PC-3 (cell line): ENCODE measurements around the gene WIPF3. TPM values are rescaled to one million over a fixed set of nuclear protein-coding genes. Genes with fewer than 3 reads are reported as not detected.

Experiments used
- ATAC-seq: fragments of 200-7000 bp; cut with Tn5 transposase; 2 replicates; pipeline ENCODE4 v1.9.1; 2020; ENCODE audit warnings: mild to moderate bottlenecking, moderate library complexity
- BruUV-seq: library from RNA; stranded (reverse); fragments of 400-500 nt; replicated peaks from 2 replicates; lab custom pipeline; 2021; lab: Mats Ljungman, UMichigan
- CTCF ChIA-PET: fragments of 300-600 bp; sonication (Branson Sonifier 250); formaldehyde crosslinking; loops from one replicate; lab custom pipeline; 2022; ENCODE audit warnings: antibody characterized with exemption; lab: Charles Lee
- POLR2A ChIA-PET: fragments of 300-600 bp; sonication (Branson Sonifier 250); formaldehyde crosslinking; loops from one replicate; lab custom pipeline; 2022; ENCODE audit warnings: antibody characterized with exemption; ENCODE audit not compliant: unreplicated experiment; lab: Charles Lee
- DNase-seq: peaks from one replicate; pipeline ENCODE4 v3.0.0-alpha.2; 2015
- H2AFZ ChIP-seq: fragments of 300-600 bp; sonication (generic); 2 replicates; pipeline ENCODE4 v1.6.0; 2016; ENCODE audit warnings: antibody characterized with exemption, low read length
- H3F3A ChIP-seq: fragments of 300-600 bp; sonication (generic); one replicate; pipeline ENCODE4 v1.6.0; 2017; ENCODE audit warnings: antibody characterized with exemption, low read length, control low read depth, mild to moderate bottlenecking; ENCODE audit not compliant: unreplicated experiment
- H3K27ac ChIP-seq: fragments of 300-600 bp; sonication (generic); 2 replicates; pipeline ENCODE4 v1.5.1; 2016; ENCODE audit warnings: mild to moderate bottlenecking, low read length
- H3K27me3 ChIP-seq: fragments of 300-600 bp; sonication (generic); 2 replicates; pipeline ENCODE4 v1.6.1; 2016; ENCODE audit warnings: low read length, mixed read lengths
- H3K36me3 ChIP-seq: fragments of 300-600 bp; sonication (generic); 2 replicates; pipeline ENCODE4 v1.6.1; 2016; ENCODE audit warnings: low read depth, mixed run types, low read length, mixed read lengths
- H3K4me1 ChIP-seq: fragments of 300-600 bp; sonication (generic); 2 replicates; pipeline ENCODE4 v1.5.1; 2016; ENCODE audit warnings: low read length; ENCODE audit not compliant: insufficient read depth
- H3K4me2 ChIP-seq: fragments of 300-600 bp; sonication (generic); 2 replicates; pipeline ENCODE4 v1.6.0; 2016; ENCODE audit warnings: low read length
- H3K4me3 ChIP-seq: fragments of 300-600 bp; sonication (generic); 2 replicates; pipeline ENCODE4 v1.5.1; 2016; ENCODE audit warnings: mild to moderate bottlenecking, low read length, mixed read lengths
- H3K79me2 ChIP-seq: fragments of 300-600 bp; sonication (generic); 2 replicates; pipeline ENCODE4 v1.6.1; 2017; ENCODE audit warnings: low read length, mixed read lengths
- H3K9ac ChIP-seq: fragments of 300-600 bp; sonication (generic); 2 replicates; pipeline ENCODE4 v1.6.0; 2016; ENCODE audit warnings: mild to moderate bottlenecking, low read length
- H3K9me2 ChIP-seq: fragments of 300-600 bp; sonication (generic); replicated peaks from 2 replicates; pipeline ENCODE4 v1.6.1; 2016; ENCODE audit warnings: mixed run types, low read length, mixed read lengths
- H3K9me3 ChIP-seq: fragments of 300-600 bp; sonication (generic); 2 replicates; pipeline ENCODE4 v1.6.1; 2016; ENCODE audit warnings: low read length, mixed read lengths
- H4K20me1 ChIP-seq: fragments of 300-600 bp; sonication (generic); 2 replicates; pipeline ENCODE4 v1.6.1; 2016; ENCODE audit warnings: low read length, mixed read lengths
- EZH2 ChIP-seq: fragments of 300-600 bp; sonication (generic); IDR thresholded peaks from one replicate; pipeline ENCODE4 v1.6.1; 2017; ENCODE audit warnings: antibody characterized with exemption, mild to moderate bottlenecking, low read length; ENCODE audit not compliant: unreplicated experiment
- EZH2phosphoT487 ChIP-seq: fragments of 300-600 bp; sonication (generic); IDR thresholded peaks from 2 replicates; pipeline ENCODE4 v1.6.1; 2018; ENCODE audit warnings: mild to moderate bottlenecking, antibody characterized with exemption, low read length, borderline replicate concordance
- intact Hi-C: fragments of 100-400 bp; cut with micrococcal nuclease; formaldehyde crosslinking; loops from 2 replicates; pipeline ENCODE4 v1.9.0; 2023
- total RNA-seq: library from RNA; depleted of rRNA; stranded (reverse); fragments of >200 nt; gene quantifications from 2 replicates; pipeline ENCODE4 v1.2.3, GENCODE V29; 2014
- TF ChIP-seq, protein P1 (sequence below): fragments of 300-600 bp; sonication (generic); conservative IDR thresholded peaks from 2 replicates; pipeline ENCODE4 v1.5.1; 2017; ENCODE audit warnings: antibody characterized with exemption, low read depth, mild to moderate bottlenecking, low read length

WIPF3 gene
- total RNA-seq, 1 experiment from 2014 or later: 3.4 TPM

DNA sequence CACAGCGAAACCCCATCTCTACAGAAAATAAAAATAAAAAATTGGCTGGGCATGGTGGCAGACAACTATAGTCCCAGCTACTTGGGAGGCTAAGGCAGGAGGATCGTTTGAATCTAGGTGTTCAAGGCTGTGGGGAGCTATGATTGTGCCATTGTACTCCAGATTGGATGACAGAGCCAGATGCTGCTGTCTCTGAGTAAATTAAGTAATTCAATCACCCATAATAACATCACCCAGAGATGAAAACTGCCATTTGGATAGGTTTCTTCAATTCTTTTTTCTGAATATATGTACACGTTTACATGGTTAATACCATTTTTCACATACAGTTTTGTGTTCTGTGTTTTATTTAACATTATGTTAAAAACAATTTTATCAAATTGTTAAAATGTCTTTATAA lies 79.3 kb downstream of the WIPF3 start:
- CTCF ChIA-PET: interaction anchor here (0.6 kb wide), 1 partner anchor 180 kb away, joined by 7 read pairs; no protein-coding TSS in a partner anchor

DNA sequence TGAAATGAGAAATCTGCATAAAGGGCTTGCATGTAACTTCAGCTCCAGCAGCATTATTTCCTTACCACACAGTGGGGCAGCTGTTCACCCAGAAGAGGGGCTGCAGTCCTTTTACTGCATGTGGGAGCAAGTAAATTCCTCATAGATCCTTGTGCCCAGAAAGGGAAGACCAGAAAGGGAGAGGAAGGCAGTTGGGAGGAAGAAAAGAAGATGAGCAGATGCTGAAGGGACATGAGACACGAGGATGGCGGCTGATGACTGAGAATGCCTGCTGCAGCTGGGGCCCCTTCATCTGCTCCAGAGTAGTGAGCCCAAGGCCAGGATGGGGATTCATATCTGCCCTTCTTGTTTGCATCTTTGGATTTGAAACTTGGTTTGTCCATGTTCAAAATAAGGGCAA lies 80.5 kb downstream of the WIPF3 start:
- intact Hi-C loops: no loop called here
- POLR2A ChIA-PET: no interaction called here
- no peak for TF ChIP-seq EZH2phosphoT487

More for the DNA sequence above, 79.3 kb downstream of the WIPF3 start:
- Histone ChIP-seq H2AFZ (no peak overlapping the region), H3K4me3 (no peak overlapping the region), H3K27me3 (no peaks in the 10 kb centered on the region), H3K4me1 (peaks cover 12% of the 10 kb centered on the region), H3K9me3 (no peaks in the 10 kb centered on the region), H3K9me2 (no peaks in the 10 kb centered on the region), H4K20me1 (no peaks in the 10 kb centered on the region), H3K27ac (no peak overlapping the region), H3F3A (no peaks in the 10 kb centered on the region), H3K9ac (no peak overlapping the region), H3K4me2 (peak overlapping the region; percentile 71; the same call in 1 of the 2 replicates), H3K79me2 (no peaks in the 10 kb centered on the region), H3K36me3 (no peaks in the 10 kb centered on the region)
- ATAC-seq (no peak), DNase-seq (no peak)
- POLR2A ChIA-PET: no interaction called here
- TF ChIP-seq, protein P1, sequence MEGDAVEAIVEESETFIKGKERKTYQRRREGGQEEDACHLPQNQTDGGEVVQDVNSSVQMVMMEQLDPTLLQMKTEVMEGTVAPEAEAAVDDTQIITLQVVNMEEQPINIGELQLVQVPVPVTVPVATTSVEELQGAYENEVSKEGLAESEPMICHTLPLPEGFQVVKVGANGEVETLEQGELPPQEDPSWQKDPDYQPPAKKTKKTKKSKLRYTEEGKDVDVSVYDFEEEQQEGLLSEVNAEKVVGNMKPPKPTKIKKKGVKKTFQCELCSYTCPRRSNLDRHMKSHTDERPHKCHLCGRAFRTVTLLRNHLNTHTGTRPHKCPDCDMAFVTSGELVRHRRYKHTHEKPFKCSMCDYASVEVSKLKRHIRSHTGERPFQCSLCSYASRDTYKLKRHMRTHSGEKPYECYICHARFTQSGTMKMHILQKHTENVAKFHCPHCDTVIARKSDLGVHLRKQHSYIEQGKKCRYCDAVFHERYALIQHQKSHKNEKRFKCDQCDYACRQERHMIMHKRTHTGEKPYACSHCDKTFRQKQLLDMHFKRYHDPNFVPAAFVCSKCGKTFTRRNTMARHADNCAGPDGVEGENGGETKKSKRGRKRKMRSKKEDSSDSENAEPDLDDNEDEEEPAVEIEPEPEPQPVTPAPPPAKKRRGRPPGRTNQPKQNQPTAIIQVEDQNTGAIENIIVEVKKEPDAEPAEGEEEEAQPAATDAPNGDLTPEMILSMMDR: no peak
- no peak for TF ChIP-seq EZH2
- intact Hi-C loops: no loop called here
- BruUV-seq: TSS peak; percentile 26

DNA sequence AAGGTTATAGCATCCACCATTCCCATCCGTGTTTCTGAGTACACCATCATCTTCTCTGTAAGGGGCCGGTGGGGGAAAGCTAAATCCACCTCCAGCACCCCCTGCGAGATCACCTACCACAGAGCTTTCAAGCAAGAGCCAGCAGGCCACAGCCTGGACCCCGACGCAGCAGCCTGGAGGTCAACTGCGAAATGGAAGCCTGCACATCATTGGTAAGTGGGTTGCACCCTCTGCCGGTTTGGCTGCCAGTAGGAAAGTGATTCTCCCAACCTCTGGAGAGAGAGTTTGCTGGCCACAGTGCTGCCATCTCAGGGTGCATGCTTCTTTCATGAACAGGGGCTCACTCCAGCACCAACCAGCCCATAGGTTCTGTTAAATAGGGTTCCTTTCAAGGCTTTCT lies 81.7 kb downstream of the WIPF3 start:
- POLR2A ChIA-PET: no interaction called here
- no TSS peak for BruUV-seq
- Histone ChIP-seq H2AFZ (no peak overlapping the region), H3K4me2 (no peak overlapping the region), H3F3A (no peaks in the 10 kb centered on the region), H3K9me2 (no peaks in the 10 kb centered on the region), H3K27me3 (no peaks in the 10 kb centered on the region), H3K9me3 (no peaks in the 10 kb centered on the region), H3K4me1 (peaks cover 12% of the 10 kb centered on the region), H4K20me1 (no peaks in the 10 kb centered on the region), H3K9ac (no peak overlapping the region), H3K36me3 (no peaks in the 10 kb centered on the region), H3K4me3 (no peak overlapping the region), H3K79me2 (no peaks in the 10 kb centered on the region), H3K27ac (no peak overlapping the region)
- ATAC-seq (no peak), DNase-seq (no peak)
- TF ChIP-seq EZH2phosphoT487 (no peak), EZH2 (no peak)
- TF ChIP-seq, protein P1: no peak
- CTCF ChIA-PET: no interaction called here
- intact Hi-C loops: no loop called here

More for the DNA sequence above, 80.5 kb downstream of the WIPF3 start:
- ATAC-seq (no peak), DNase-seq (no peak)
- Histone ChIP-seq H3K79me2 (no peaks in the 10 kb centered on the region), H2AFZ (no peak overlapping the region), H3K36me3 (no peaks in the 10 kb centered on the region), H3K4me1 (peaks cover 12% of the 10 kb centered on the region), H3F3A (no peaks in the 10 kb centered on the region), H3K4me2 (no peak overlapping the region), H3K27ac (no peak overlapping the region), H3K4me3 (no peak overlapping the region), H3K9ac (no peak overlapping the region), H3K9me3 (no peaks in the 10 kb centered on the region), H3K9me2 (no peaks in the 10 kb centered on the region), H3K27me3 (no peaks in the 10 kb centered on the region), H4K20me1 (no peaks in the 10 kb centered on the region)
- CTCF ChIA-PET: no interaction called here
- BruUV-seq: no TSS peak
